ENCODE data around the gene CYSTM1.

Gene CYSTM1

DNA sequence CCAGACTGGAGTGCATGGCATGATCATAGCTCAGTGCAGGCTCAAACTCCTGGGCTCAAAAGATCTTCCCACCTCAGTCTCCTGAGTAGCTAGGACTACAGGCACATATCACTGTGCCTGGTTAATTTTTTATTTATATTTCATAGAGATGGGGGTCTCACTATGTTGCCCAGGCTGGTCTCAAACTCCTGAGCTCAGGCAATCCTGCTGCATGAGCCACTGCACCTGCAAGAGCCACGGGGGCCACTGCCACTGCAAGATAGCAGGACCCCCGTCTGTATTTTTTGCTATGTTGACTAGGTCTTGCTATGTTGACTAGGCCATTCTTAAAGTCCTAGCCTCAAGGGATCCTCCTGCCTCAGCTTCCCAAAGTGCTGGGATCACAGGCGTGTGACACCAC is 6.5 kb downstream of the CYSTM1 start:
- Histone ChIP-seq H3K4me3 (ENCODE audit: low read depth in 1 of 2, low read length in 1 of 2) (no peak overlapping the region), H3K4me1 (ENCODE audit: control insufficient read depth in 1 of 2, insufficient read depth in 1 of 2, low read depth in 1 of 2, low read length in 1 of 2) (peaks cover 77 to 78% of the 10 kb centered on the region in 2 experiments), H3K36me3 (no peaks in the 10 kb centered on the region), H3K27ac (peak overlapping the region; percentile 35), H3K27me3 (no peaks in the 10 kb centered on the region), H3K9me3 (no peaks in the 10 kb centered on the region)
- TF ChIP-seq CTCF (IDR thresholded peaks at IDR 0.05), result no peak

- Histone ChIP-seq H3K27ac (peak overlapping the region; percentile 68), H3K27me3 (no peaks in the 10 kb centered on the region), H3K36me3 (no peaks in the 10 kb centered on the region), H3K9me3 (no peaks in the 10 kb centered on the region), H3K4me3 (ENCODE audit: low read depth in 1 of 2, low read length in 1 of 2) (no peak overlapping the region), H3K4me1 (ENCODE audit: control insufficient read depth in 1 of 2, insufficient read depth in 1 of 2, low read depth in 1 of 2, low read length in 1 of 2) (peaks cover 74% of the 10 kb centered on the region in 2 experiments)
- no peak for TF ChIP-seq CTCF (IDR thresholded peaks at IDR 0.05)
Measured at GRCh38 chr5:140182075-140182711, 7.2 kb downstream of the CYSTM1 start.

GRCh38 chr5:140182803-140183367 is 7.9 kb downstream of the CYSTM1 start:
- Histone ChIP-seq H3K27me3 (no peaks in the 10 kb centered on the region), H3K9me3 (no peaks in the 10 kb centered on the region), H3K4me3 (ENCODE audit: low read depth in 1 of 2, low read length in 1 of 2) (no peak overlapping the region), H3K4me1 (ENCODE audit: control insufficient read depth in 1 of 2, insufficient read depth in 1 of 2, low read depth in 1 of 2, low read length in 1 of 2) (peaks cover 67 to 73% of the 10 kb centered on the region in 2 experiments), H3K27ac (peak overlapping the region; percentile 68), H3K36me3 (no peaks in the 10 kb centered on the region)
- TF ChIP-seq CTCF (IDR thresholded peaks at IDR 0.05), result no peak

GRCh38 chr5:140185409-140185808 is 10.4 kb downstream of the CYSTM1 start:
- Histone ChIP-seq H3K27ac (peak overlapping the region; percentile 60), H3K4me1 (ENCODE audit: control insufficient read depth in 1 of 2, insufficient read depth in 1 of 2, low read depth in 1 of 2, low read length in 1 of 2) (peaks cover 54 to 56% of the 10 kb centered on the region in 2 experiments), H3K27me3 (no peaks in the 10 kb centered on the region), H3K4me3 (ENCODE audit: low read depth in 1 of 2, low read length in 1 of 2) (no peak overlapping the region), H3K36me3 (no peaks in the 10 kb centered on the region), H3K9me3 (no peaks in the 10 kb centered on the region)
- TF ChIP-seq CTCF (IDR thresholded peaks at IDR 0.05), result no peak

DNA sequence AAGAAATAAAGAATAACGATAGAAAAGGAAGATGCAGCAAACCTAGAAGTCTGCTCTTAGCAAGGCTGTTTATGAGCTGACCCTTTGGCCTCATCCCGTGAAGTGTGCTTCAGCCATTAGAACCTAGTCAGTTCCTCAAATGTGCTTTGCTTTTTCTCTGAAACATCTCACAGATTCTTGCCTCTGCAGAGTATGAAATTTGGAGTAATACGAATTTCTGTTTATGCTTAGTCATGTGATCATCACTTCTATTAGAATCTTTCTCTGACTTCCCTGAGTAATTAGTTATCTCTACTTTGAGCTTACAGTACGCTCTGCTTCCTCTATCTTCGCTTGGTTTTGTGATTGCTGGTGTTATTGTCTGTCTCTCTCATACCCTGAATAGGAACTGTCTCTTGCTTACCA is 11.3 kb downstream of the CYSTM1 start:
- Histone ChIP-seq H3K4me3 (ENCODE audit: low read depth in 1 of 2, low read length in 1 of 2) (no peak overlapping the region), H3K9me3 (no peaks in the 10 kb centered on the region), H3K36me3 (no peaks in the 10 kb centered on the region), H3K27me3 (no peaks in the 10 kb centered on the region), H3K4me1 (ENCODE audit: control insufficient read depth in 1 of 2, insufficient read depth in 1 of 2, low read depth in 1 of 2, low read length in 1 of 2) (peaks cover 45 to 49% of the 10 kb centered on the region in 2 experiments), H3K27ac (peak overlapping the region; percentile 60)
- no peak for TF ChIP-seq CTCF (IDR thresholded peaks at IDR 0.05)

All from neutrophil (primary cell).